Transverse colon (tissue), 4 donors: Measurements from ENCODE around the gene KIAA1549. TPM values are rescaled to one million over a fixed set of nuclear protein-coding genes. Genes with fewer than 3 reads are reported as not detected.
A peak's percentile ranks its signal among the peaks of the same experiment; 100 is the strongest.
"Not testable (repeated sequence)": the region's sequence is repeated elsewhere in the genome, so short reads cannot be mapped to it uniquely, and the experiment has no call there.

ENCODE experiments used
- DNase-seq: peaks from one replicate; pipeline ENCODE4 v3.0.0-alpha.2; 2019
- H3K27ac ChIP-seq, 4 donors: fragments of 200-600 bp; sonication (generic); 2 replicates each; pipeline ENCODE4 v1.5.1; 2016 to 2018; ENCODE audit warnings: inconsistent platforms in 4 of 4
- H3K27me3 ChIP-seq: fragments of 200-600 bp; sonication (generic); 2 replicates; pipeline ENCODE4 v1.5.1; 2017; ENCODE audit warnings: inconsistent platforms
- H3K36me3 ChIP-seq, 4 donors: fragments of 200-600 bp; sonication (generic); 2 replicates each; pipeline ENCODE4 v1.5.1; 2017 to 2019; ENCODE audit warnings: inconsistent platforms in 4 of 4
- H3K4me1 ChIP-seq, 4 donors: fragments of 200-600 bp; sonication (generic); 2 replicates each; pipeline ENCODE4 v1.5.1; 2017 to 2020; ENCODE audit warnings: inconsistent platforms in 4 of 4
- H3K4me3 ChIP-seq, 4 donors: fragments of 200-600 bp; sonication (generic); 1 replicate in 1 of 4; 2 replicates in 3 of 4; pipeline versions ENCODE4 v1.5.1 to v1.6.1; 2017 to 2019; ENCODE audit warnings: inconsistent platforms in 4 of 4
- H3K9me3 ChIP-seq, 2 donors: fragments of 200-600 bp; sonication (generic); 2 replicates each; pipeline ENCODE4 v1.5.1; 2017 to 2019; ENCODE audit warnings: inconsistent platforms in 2 of 2
- CTCF ChIP-seq, 5 experiments: fragments of 200-600 bp in 3 of 5; fragments of 450-650 bp in 2 of 5; sonication (generic) in 3 of 5; IDR thresholded peaks; 1 replicate in 2 of 5; 2 replicates in 3 of 5; pipeline ENCODE4 v1.5.1; 2016 to 2017; ENCODE audit warnings: antibody characterized with exemption in 5 of 5, inconsistent platforms in 3 of 5, mild to moderate bottlenecking in 2 of 5, moderate library complexity in 1 of 5
- EP300 ChIP-seq: sonication (generic); formaldehyde crosslinking; IDR thresholded peaks from one replicate; pipeline ENCODE4 v1.6.1; 2017; ENCODE audit warnings: antibody characterized with exemption, low read depth
- POLR2A ChIP-seq: fragments of 450-650 bp; IDR thresholded peaks from one replicate; pipeline ENCODE4 v1.6.1; 2016; ENCODE audit warnings: antibody characterized with exemption, mild to moderate bottlenecking, moderate library complexity
- POLR2AphosphoS5 ChIP-seq, 3 donors: sonication (generic); formaldehyde crosslinking; IDR thresholded peaks; one replicate each; pipeline ENCODE4 v1.6.1; 2016; ENCODE audit warnings: antibody characterized with exemption in 3 of 3
- WGBS, 2 donors: methylation state at CpG; one replicate each; pipeline ENCODE4 v1.1.5; 2018; ENCODE audit warnings: low coverage in 1 of 2; 5-methylcytosine and 5-hydroxymethylcytosine counted together
- in situ Hi-C, 4 donors: fragments of 200-750 bp; cut with MboI; loops; one replicate each; pipeline versions ENCODE4 v1.15.0 to v1.15.1; 2017; ENCODE audit warnings: low sequenced_read_pairs in 3 of 4, low pct_ligation_motif_present in 1 of 4, low pct_unique_long_range_greater_than_20kb in 1 of 4
- intact Hi-C: fragments of 100-400 bp; cut with DNase I; formaldehyde crosslinking; loops from one replicate; pipeline ENCODE4 v1.15.1; 2023; ENCODE audit warnings: low total_unique reads
- total RNA-seq, 4 donors: library from RNA; depleted of rRNA; stranded (reverse); fragments of >200 nt; gene quantifications; one replicate each; pipeline ENCODE4 v1.1.0, GENCODE V29; 2016

The KIAA1549 gene
- total RNA-seq, 4 donors from 2014 or later, result 0.37 to 1.5 (median 0.93) TPM

DNA sequence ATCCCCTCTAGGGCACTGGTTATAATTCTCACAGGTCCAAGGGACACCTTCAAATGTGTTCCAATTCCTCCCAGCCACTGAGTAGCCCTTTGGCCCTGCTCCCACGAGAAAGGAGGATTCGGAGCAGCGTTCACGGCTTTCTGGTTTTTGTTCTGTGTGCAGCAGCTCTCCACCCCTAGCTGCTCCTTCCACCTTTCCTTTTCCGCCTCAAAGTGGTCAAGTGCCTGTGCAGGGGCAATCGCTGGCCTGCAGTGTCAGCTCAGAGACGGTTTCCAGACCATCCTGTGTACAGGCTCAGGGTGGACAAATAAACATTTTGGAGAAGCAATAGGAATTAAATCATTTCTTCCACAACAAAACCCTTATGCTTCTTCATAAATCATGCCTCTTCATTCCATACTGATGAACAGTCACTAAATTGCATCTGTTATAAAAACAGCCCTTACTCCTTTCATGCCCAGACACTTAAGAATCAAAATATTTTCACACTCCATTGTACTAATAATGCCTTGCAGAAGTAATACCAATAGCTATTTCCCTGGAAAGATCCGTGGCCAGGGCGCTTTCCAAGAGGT, 1.1 kb downstream of the KIAA1549 start:
- Histone ChIP-seq H3K27me3 (peaks cover 8% of the 10 kb centered on the region), H3K4me3 (peak overlapping the region in 3 of 4 donors; percentile 51 to 68 (median 64)), H3K4me1 (peaks cover 0 to 17% (median 16%) of the 10 kb centered on the region in 4 donors), H3K36me3 (no peaks in the 10 kb centered on the region), H3K9me3 (no peaks in the 10 kb centered on the region), H3K27ac (no peak overlapping the region)
- no peak for DNase-seq
- in situ Hi-C loops, result no loop called here
- intact Hi-C loops, result no loop called here
- no peak for TF ChIP-seq CTCF (IDR thresholded peaks at IDR 0.05)
- no peak for TF ChIP-seq POLR2A
- TF ChIP-seq POLR2AphosphoS5 (IDR thresholded peaks at IDR 0.05), result no peak
- no peak for TF ChIP-seq EP300
- 5 to 32% methylated on average over 3 to 9 of the region's 9 CpGs for WGBS, 2 donors

DNA sequence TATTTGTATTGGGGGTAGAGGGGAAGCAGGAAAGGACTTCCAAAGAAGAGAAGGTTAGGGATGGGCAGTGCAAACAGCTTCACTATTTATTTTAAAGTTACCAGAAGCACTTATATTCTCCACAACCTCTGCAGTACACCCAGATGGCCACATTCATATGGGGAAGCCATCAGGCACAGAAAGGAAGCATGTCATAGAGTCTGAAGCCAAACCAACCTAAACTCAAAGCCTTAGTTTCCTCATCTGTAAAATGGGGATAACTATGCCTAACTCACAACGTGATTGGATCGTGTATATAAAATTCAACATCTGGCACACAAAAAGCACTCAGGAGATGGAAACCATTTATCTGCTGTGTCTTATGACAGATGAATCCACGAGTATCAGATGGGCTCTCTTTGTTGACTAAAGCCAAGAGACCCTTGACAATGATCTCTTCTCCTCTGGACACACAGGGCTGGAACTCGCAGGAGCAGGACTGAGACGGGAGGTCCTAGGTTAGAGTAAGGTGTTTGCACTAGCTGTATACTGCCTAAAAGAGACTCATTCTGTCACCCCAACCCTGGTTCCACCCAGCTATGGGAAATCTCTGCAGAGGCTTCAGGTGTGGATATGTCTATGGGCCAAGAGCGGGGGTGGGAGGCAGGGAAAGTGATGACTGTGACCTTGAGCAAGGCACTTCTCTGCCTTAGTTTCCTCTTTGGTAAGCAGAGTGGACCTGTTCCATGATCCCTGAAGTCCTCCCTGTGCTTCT, 1.8 kb downstream of the KIAA1549 start:
- Histone ChIP-seq H3K36me3 (no peaks in the 10 kb centered on the region), H3K27ac (no peak overlapping the region), H3K9me3 (no peaks in the 10 kb centered on the region), H3K27me3 (peaks cover 8% of the 10 kb centered on the region), H3K4me3 (no peak overlapping the region), H3K4me1 (peaks cover 0 to 17% (median 16%) of the 10 kb centered on the region in 4 donors)
- 85 to 100% methylated on average over 2 to 6 of the region's 6 CpGs for WGBS, 2 donors
- in situ Hi-C loops (no loop called here), intact Hi-C loops (no loop called here)
- DNase-seq, result no peak
- TF ChIP-seq EP300 (no peak), POLR2AphosphoS5 (IDR thresholded peaks at IDR 0.05) (no peak), POLR2A (no peak), CTCF (IDR thresholded peaks at IDR 0.05) (peak in 3 of 5 experiments; percentile 13 to 19 (median 14))

- H3K27ac ChIP-seq, result no peak overlapping the region
- H3K27me3 ChIP-seq, result peaks cover 8% of the 10 kb centered on the region
- peaks cover 0 to 17% (median 16%) of the 10 kb centered on the region in 4 donors for H3K4me1 ChIP-seq
- H3K9me3 ChIP-seq, result no peaks in the 10 kb centered on the region
- H3K36me3 ChIP-seq, result no peaks in the 10 kb centered on the region
- intact Hi-C loops (no loop called here), in situ Hi-C loops (no loop called here)
- 85 to 86% methylated on average over 5 to 6 of the region's 6 CpGs for WGBS, 2 donors
- no peak for DNase-seq
- TF ChIP-seq CTCF (IDR thresholded peaks at IDR 0.05) (no peak), EP300 (no peak), POLR2A (no peak), POLR2AphosphoS5 (IDR thresholded peaks at IDR 0.05) (no peak)
- no peak overlapping the region for H3K4me3 ChIP-seq
Measured at GRCh38 chr7:138978541-138979184, 2.5 kb downstream of the KIAA1549 start.

DNA sequence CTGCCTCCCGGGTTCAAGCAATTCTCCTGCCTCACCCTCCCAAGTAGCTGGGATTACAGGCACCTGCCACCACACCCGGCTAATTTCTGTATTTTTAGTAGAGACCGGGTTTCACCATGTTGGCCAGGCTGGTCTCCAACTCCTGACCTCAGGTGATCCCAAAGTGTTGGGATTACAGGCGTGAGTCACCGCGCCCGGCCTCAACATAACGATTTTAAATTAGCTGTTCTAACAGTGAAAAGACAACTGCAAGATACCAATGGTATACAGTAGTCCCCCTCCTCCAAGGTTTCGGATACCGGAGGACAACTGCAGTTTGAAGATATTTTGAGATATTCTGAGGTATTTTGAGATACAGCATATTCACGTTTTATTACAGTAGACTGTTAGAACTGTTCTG, 5.0 kb downstream of the KIAA1549 start:
- H3K9me3 ChIP-seq, H3K36me3 ChIP-seq, DNase-seq, H3K27me3 ChIP-seq, in situ Hi-C loops, intact Hi-C loops, H3K27ac ChIP-seq, H3K4me3 ChIP-seq: not testable (repeated sequence)
- peaks cover 0 to 11% (median 10%) of the 10 kb centered on the region in 4 donors for H3K4me1 ChIP-seq
- WGBS, 2 donors, result 73 to 81% methylated on average over 10 to 11 of the region's 11 CpGs
